ENCODE results near the gene CLSTN3. TPM values are rescaled to one million over a fixed set of nuclear protein-coding genes. Genes with fewer than 3 reads are reported as not detected.

Gene CLSTN3
- total and polyA plus RNA-seq, 2 of the 13 experiments (the other 11 are each of a cell fraction or from before 2014, with no cell fraction given): 26.2 to 94.1 TPM

GRCh38 chr12:7128681-7129286 is 1.4 kb upstream of the CLSTN3 start, which contains the start of gene RBP5 (continued):
- TF ChIP-seq PATZ1 (CRISPR knock-in tag; IDR thresholded peaks at IDR 0.05) (0 out of 2 replicates have a peak, but pooled peaks have one; percentile 10), HOXA3 (CRISPR knock-in tag; IDR thresholded peaks at IDR 0.05) (no peak), ZNF367 (CRISPR knock-in tag; IDR thresholded peaks at IDR 0.05; ENCODE audit: borderline replicate concordance) (no peak), RERE (CRISPR knock-in tag; IDR thresholded peaks at IDR 0.05; ENCODE audit: low read depth) (no peak), NFYC (CRISPR knock-in tag; IDR thresholded peaks at IDR 0.05) (no peak), FOXA3 (CRISPR knock-in tag; IDR thresholded peaks at IDR 0.05) (no peak), GATA4 (IDR thresholded peaks at IDR 0.05; ENCODE audit: borderline replicate concordance, low read depth) (no peak), NFYB (CRISPR knock-in tag; IDR thresholded peaks at IDR 0.05) (no peak), MXI1 (IDR thresholded peaks at IDR 0.05; ENCODE audit: borderline replicate concordance, low read depth, low read length) (no peak), ZNF740 (CRISPR knock-in tag; IDR thresholded peaks at IDR 0.05) (0 out of 2 replicates have a peak, but pooled peaks have one; percentile 20), SRSF1 (optimal IDR thresholded peaks at IDR 0.05; ENCODE audit: low read depth, low read length) (no peak), RARA (CRISPR knock-in tag; IDR thresholded peaks at IDR 0.05) (no peak), MEIS1 (CRISPR knock-in tag; IDR thresholded peaks at IDR 0.05; ENCODE audit: borderline replicate concordance) (no peak), ZNF614 (CRISPR knock-in tag; IDR thresholded peaks at IDR 0.05; ENCODE audit: borderline replicate concordance) (no peak), ZNF891 (CRISPR knock-in tag; IDR thresholded peaks at IDR 0.05) (no peak), ZNF660 (CRISPR knock-in tag; IDR thresholded peaks at IDR 0.05; ENCODE audit: borderline replicate concordance, low read depth) (no peak), U2AF2 (IDR thresholded peaks at IDR 0.05; ENCODE audit: low read depth, low read length) (no peak), EHMT2 (IDR thresholded peaks at IDR 0.05; ENCODE audit: borderline replicate concordance, low read depth, low read length) (no peak)
- TF ChIP-seq, protein P1, sequence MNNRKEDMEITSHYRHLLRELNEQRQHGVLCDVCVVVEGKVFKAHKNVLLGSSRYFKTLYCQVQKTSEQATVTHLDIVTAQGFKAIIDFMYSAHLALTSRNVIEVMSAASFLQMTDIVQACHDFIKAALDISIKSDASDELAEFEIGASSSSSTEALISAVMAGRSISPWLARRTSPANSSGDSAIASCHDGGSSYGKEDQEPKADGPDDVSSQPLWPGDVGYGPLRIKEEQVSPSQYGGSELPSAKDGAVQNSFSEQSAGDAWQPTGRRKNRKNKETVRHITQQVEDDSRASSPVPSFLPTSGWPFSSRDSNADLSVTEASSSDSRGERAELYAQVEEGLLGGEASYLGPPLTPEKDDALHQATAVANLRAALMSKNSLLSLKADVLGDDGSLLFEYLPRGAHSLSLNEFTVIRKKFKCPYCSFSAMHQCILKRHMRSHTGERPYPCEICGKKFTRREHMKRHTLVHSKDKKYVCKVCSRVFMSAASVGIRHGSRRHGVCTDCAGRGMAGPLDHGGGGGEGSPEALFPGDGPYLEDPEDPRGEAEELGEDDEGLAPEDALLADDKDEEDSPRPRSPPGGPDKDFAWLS (CRISPR knock-in tag; IDR thresholded peaks at IDR 0.05; ENCODE audit: borderline replicate concordance): no peak
- TF ChIP-seq, protein P2, sequence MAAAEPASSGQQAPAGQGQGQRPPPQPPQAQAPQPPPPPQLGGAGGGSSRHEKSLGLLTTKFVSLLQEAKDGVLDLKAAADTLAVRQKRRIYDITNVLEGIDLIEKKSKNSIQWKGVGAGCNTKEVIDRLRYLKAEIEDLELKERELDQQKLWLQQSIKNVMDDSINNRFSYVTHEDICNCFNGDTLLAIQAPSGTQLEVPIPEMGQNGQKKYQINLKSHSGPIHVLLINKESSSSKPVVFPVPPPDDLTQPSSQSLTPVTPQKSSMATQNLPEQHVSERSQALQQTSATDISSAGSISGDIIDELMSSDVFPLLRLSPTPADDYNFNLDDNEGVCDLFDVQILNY (CRISPR knock-in tag; conservative IDR thresholded peaks at IDR 0.05): no peak

Measured in HepG2 (cell line).